Glutamatergic neuron (in vitro differentiated cells): ENCODE results near the gene UGT1A7. TPM values are rescaled to one million over a fixed set of nuclear protein-coding genes. Genes with fewer than 3 reads are reported as not detected.

Experiments
- DNase-seq: peaks from one replicate; pipeline ENCODE4 v3.0.0; 2022
- H3K27ac Mint-ChIP-seq: one replicate; pipeline ENCODE4 v1.8.0; 2020; ENCODE audit warnings: mild to moderate bottlenecking, mixed read lengths, inconsistent platforms; ENCODE audit not compliant: unreplicated experiment
- H3K27me3 Mint-ChIP-seq: one replicate; pipeline ENCODE4 v1.8.0; 2020; ENCODE audit warnings: mild to moderate bottlenecking, moderate library complexity, mixed read lengths, inconsistent platforms; ENCODE audit not compliant: unreplicated experiment
- H3K36me3 Mint-ChIP-seq: one replicate; pipeline ENCODE4 v1.8.0; 2020; ENCODE audit warnings: mild to moderate bottlenecking, mixed read lengths, inconsistent platforms; ENCODE audit not compliant: unreplicated experiment
- H3K4me1 Mint-ChIP-seq: one replicate; pipeline ENCODE4 v1.8.0; 2020; ENCODE audit warnings: mild to moderate bottlenecking, low read depth, mixed read lengths, inconsistent platforms; ENCODE audit not compliant: unreplicated experiment
- H3K4me3 Mint-ChIP-seq: one replicate; pipeline ENCODE4 v1.8.0; 2020; ENCODE audit warnings: mild to moderate bottlenecking, mixed read lengths, inconsistent platforms; ENCODE audit not compliant: unreplicated experiment
- H3K9me3 Mint-ChIP-seq: one replicate; pipeline ENCODE4 v1.8.0; 2020; ENCODE audit warnings: mild to moderate bottlenecking, moderate library complexity, mixed read lengths, inconsistent platforms; ENCODE audit not compliant: unreplicated experiment
- total RNA-seq: library from RNA; stranded (reverse); fragmentation: NEBNext Ultra II Directional; extraction: Animal tissue kit (Norgen Biotek cat#: 25700); gene quantifications from one replicate; pipeline ENCODE4 v1.2.1, GENCODE V29; 2021; ENCODE audit not compliant: unreplicated experiment
- TF ChIP-seq, protein P1 (sequence below): fragments of 200-600 bp; sonication (generic); IDR thresholded peaks from one replicate; pipeline ENCODE4 v1.5.0; 2021; ENCODE audit not compliant: partially characterized antibody, unreplicated experiment

The UGT1A7 gene
- total RNA-seq, 1 donor from 2014 or later: not detected

DNA sequence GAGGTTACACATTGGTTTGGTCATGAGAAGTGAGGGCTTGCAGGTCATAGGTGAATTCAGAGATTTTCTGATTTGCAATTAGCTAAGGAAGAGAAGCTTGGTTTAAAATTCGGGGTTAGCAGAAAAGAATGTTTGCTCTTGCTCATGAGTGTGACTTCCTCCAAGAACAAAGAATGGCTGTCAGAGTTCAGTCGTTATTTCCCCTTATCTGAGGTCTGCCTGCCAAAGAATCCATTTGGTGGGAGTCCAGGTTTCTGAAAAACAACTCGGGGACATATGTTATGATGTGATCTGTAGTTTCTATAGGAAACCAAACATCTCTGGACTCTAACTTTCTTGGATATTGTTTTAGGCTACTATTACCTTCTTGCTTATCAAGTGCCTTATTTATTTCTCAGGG is 7.8 kb downstream of the UGT1A7 start:
- no peaks in the 10 kb centered on the region for H3K36me3 Mint-ChIP-seq
- TF ChIP-seq, protein P1, sequence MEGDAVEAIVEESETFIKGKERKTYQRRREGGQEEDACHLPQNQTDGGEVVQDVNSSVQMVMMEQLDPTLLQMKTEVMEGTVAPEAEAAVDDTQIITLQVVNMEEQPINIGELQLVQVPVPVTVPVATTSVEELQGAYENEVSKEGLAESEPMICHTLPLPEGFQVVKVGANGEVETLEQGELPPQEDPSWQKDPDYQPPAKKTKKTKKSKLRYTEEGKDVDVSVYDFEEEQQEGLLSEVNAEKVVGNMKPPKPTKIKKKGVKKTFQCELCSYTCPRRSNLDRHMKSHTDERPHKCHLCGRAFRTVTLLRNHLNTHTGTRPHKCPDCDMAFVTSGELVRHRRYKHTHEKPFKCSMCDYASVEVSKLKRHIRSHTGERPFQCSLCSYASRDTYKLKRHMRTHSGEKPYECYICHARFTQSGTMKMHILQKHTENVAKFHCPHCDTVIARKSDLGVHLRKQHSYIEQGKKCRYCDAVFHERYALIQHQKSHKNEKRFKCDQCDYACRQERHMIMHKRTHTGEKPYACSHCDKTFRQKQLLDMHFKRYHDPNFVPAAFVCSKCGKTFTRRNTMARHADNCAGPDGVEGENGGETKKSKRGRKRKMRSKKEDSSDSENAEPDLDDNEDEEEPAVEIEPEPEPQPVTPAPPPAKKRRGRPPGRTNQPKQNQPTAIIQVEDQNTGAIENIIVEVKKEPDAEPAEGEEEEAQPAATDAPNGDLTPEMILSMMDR: no peak
- H3K4me3 Mint-ChIP-seq: no peak overlapping the region
- peaks cover 4% of the 10 kb centered on the region for H3K9me3 Mint-ChIP-seq
- no peaks in the 10 kb centered on the region for H3K27me3 Mint-ChIP-seq
- no peak overlapping the region for H3K27ac Mint-ChIP-seq
- no peak for DNase-seq
- no peaks in the 10 kb centered on the region for H3K4me1 Mint-ChIP-seq

DNA sequence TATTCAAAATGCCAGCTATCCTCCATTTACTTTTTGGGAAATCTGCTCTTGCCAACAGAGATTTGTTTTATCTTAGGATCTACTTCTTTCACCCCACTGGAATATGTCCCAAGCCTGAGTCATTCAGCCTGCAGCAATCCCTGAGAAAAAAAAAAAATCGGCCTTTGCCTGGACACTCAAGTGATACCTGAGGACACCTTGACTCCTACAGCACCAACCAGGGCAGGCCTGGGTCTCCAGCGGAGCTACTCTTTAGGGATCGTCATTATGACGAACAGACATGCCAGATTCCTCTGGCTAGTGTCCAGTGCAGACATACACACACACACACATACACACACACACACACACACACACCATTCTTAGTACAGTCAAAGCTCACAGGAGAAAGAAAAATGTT is 8.7 kb downstream of the UGT1A7 start:
- H3K27ac Mint-ChIP-seq: no peak overlapping the region
- DNase-seq: no peak
- peaks cover 4% of the 10 kb centered on the region for H3K9me3 Mint-ChIP-seq
- H3K36me3 Mint-ChIP-seq: no peaks in the 10 kb centered on the region
- no peaks in the 10 kb centered on the region for H3K27me3 Mint-ChIP-seq
- H3K4me3 Mint-ChIP-seq: no peak overlapping the region
- H3K4me1 Mint-ChIP-seq: no peaks in the 10 kb centered on the region
- TF ChIP-seq, protein P1: no peak

DNA sequence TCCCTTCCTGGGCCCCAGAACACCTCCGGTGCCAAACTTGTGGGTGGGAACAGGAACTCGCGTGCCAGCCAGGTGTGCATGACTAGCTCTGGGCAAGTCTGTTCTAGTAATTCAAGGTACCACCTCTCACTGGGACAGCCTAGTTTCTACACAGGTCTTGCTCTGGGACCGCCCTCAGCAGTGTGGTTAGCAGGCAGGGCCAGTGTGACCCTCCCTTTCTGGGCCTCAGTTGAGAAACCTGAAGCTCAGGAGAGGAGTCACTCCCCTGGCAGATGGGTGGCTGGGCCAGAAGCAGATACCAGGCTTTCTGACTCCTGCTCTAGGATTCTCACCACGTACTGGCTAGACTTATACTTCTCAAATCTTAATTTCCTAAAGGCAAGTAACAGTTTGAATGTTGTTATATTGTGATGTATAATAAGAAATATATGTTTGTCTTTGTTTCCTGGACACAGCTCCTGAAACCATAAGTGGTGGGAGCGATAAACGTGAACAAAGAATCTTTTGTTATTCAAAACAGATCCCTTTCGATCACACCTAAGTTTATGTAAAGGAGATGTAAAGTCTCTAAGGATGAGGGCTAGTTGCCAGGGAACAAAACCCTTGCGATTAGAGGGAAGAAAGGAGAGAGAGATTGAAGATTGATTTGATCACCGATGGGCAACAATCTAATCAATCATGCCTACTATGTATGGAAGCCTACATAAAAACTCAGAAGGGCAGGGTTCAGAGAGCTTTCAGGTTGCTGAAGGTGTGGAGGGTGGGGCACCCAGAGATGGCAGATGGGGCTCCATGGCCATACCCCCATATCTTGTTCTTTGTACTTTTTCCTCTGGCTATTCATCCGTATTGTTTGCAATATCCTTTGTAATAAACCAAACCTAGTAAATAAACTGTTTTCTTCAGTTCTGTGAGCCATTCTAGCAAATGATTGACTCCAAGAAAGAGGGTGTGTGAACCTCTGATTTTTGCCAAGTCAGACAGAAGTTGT is 10.0 kb downstream of the UGT1A7 start:
- no peak for DNase-seq
- H3K4me1 Mint-ChIP-seq: no peaks in the 10 kb centered on the region
- TF ChIP-seq, protein P1: no peak
- H3K9me3 Mint-ChIP-seq: peaks cover 4% of the 10 kb centered on the region
- no peak overlapping the region for H3K27ac Mint-ChIP-seq
- H3K27me3 Mint-ChIP-seq: no peaks in the 10 kb centered on the region
- H3K4me3 Mint-ChIP-seq: no peak overlapping the region
- H3K36me3 Mint-ChIP-seq: no peaks in the 10 kb centered on the region

DNA sequence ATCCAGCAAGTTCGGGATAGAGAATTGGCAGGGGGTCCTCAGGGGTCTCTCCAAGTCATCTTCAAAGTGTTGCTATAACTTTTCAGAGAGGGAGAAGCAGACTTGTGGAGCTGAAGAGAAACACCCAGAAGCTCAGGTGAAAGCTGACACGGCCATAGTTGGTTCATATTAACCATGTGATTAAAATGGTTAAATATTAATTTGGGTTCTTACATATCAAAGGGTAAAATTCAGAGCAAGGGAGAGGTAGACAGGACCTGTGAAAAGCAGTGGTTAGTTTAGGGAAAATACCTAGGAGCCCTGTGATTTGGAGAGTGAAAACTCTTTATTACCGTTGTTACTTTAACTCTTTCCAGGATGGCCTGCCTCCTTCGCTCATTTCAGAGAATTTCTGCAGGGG is 10.9 kb downstream of the UGT1A7 start, which contains the start of gene UGT1A6:
Gene UGT1A6, plus strand, starts transcription at position 243 of the 400 bp plus-strand sequence. Its CDS starts 115 bp downstream, at position 358.
- Mint-ChIP-seq H3K9me3 (peaks cover 4% of the 10 kb centered on the region), H3K27ac (no peak within 1 kb of the TSS), H3K27me3 (no peaks in the 10 kb centered on the region), H3K36me3 (no peaks in the 10 kb centered on the region), H3K4me1 (no peaks in the 10 kb centered on the region), H3K4me3 (no peak within 1 kb of the TSS)
- TF ChIP-seq, protein P1: no peak
- no peak for DNase-seq

DNA sequence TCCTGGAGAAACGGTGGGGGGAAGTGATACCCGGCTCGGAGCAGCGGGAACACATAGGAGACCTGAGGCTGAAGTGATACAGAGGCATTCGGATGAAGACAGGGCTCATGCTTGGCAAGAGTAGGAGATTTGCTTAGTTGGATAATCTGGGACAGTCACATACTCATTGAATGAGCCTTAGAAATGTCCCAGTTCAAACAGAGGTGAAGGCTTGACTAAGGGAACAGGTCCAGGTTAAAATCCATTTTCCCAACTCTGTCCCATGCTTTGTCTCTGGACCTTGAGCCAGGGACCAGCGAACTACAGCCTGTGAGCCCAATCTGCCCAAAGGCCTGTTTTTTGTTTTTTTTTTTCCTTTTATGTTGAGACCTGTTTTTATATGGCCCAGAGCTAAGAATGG is 12.3 kb downstream of the UGT1A7 start:
- DNase-seq: no peak
- Mint-ChIP-seq H3K9me3 (peaks cover 1% of the 10 kb centered on the region), H3K36me3 (no peaks in the 10 kb centered on the region), H3K27me3 (no peaks in the 10 kb centered on the region), H3K27ac (no peak overlapping the region), H3K4me1 (no peaks in the 10 kb centered on the region), H3K4me3 (no peak overlapping the region)
- TF ChIP-seq, protein P1: no peak
